CD4-positive, CD25-positive, alpha-beta regulatory T cell (primary cell): ENCODE measurements around the gene PINK1. TPM values are rescaled to one million over a fixed set of nuclear protein-coding genes. Genes with fewer than 3 reads are reported as not detected.

Source experiments
- ATAC-seq, 2 donors: fragments of 150-1000 bp; cut with Tn5 transposase; one replicate each; pipeline ENCODE4 v1.10.0; 2021; ENCODE audit warnings: low read depth in 2 of 2, moderate number of reproducible peaks in 2 of 2, moderate library complexity in 1 of 2
- DNase-seq, 3 donors: peaks; one replicate each; pipeline versions ENCODE4 v3.0.0 to v3.0.0-alpha.2; 2012 to 2022; ENCODE audit warnings: mixed read lengths in 1 of 3
- H3K27ac ChIP-seq: one replicate; pipeline ENCODE4 v1.7.0; 2013; ENCODE audit warnings: mild to moderate bottlenecking, low read length; ENCODE audit not compliant: insufficient read depth, poor library complexity, severe bottlenecking
- H3K27me3 ChIP-seq: one replicate; pipeline ENCODE4 v1.7.0; 2013; ENCODE audit warnings: low read length; ENCODE audit not compliant: control insufficient read depth, insufficient read depth
- H3K36me3 ChIP-seq: one replicate; pipeline ENCODE4 v1.7.0; 2013; ENCODE audit warnings: mild to moderate bottlenecking, low read length, moderate library complexity; ENCODE audit not compliant: control insufficient read depth, insufficient read depth
- H3K4me1 ChIP-seq: 2 replicates; pipeline ENCODE4 v1.7.0; 2013; ENCODE audit warnings: mild to moderate bottlenecking, low read length; ENCODE audit not compliant: insufficient read depth, control insufficient read depth, poor library complexity, severe bottlenecking
- H3K4me3 ChIP-seq: one replicate; pipeline ENCODE4 v1.7.0; 2013; ENCODE audit warnings: low read depth, mild to moderate bottlenecking, low read length, moderate library complexity
- H3K9me3 ChIP-seq, 2 experiments: 1 replicate in 1 of 2; 2 replicates in 1 of 2; pipeline ENCODE4 v1.7.0; 2013; ENCODE audit warnings: low read length in 2 of 2, mild to moderate bottlenecking in 1 of 2, moderate library complexity in 1 of 2; ENCODE audit not compliant: control insufficient read depth in 2 of 2
- H3K27ac Mint-ChIP-seq, 3 donors: one replicate each; pipeline ENCODE4 v1.8.0; 2020 to 2022; ENCODE audit warnings: mild to moderate bottlenecking in 3 of 3, mixed read lengths in 3 of 3, moderate library complexity in 2 of 3
- H3K27me3 Mint-ChIP-seq: one replicate; pipeline ENCODE4 v1.8.0; 2022; ENCODE audit warnings: mild to moderate bottlenecking, mixed read lengths
- H3K36me3 Mint-ChIP-seq: one replicate; pipeline ENCODE4 v1.8.0; 2020; ENCODE audit warnings: mixed read lengths
- H3K4me1 Mint-ChIP-seq, 4 donors: one replicate each; pipeline ENCODE4 v1.8.0; 2020 to 2022; ENCODE audit warnings: mixed read lengths in 4 of 4, mild to moderate bottlenecking in 1 of 4
- H3K4me3 Mint-ChIP-seq, 4 donors: one replicate each; pipeline ENCODE4 v1.8.0; 2020 to 2022; ENCODE audit warnings: mild to moderate bottlenecking in 4 of 4, mixed read lengths in 4 of 4, moderate library complexity in 3 of 4
- H3K9me3 Mint-ChIP-seq, 7 donors: one replicate each; pipeline ENCODE4 v1.8.0; 2020 to 2022; ENCODE audit warnings: mixed read lengths in 7 of 7, mild to moderate bottlenecking in 3 of 7, moderate library complexity in 2 of 7
- polyA plus RNA-seq, 4 donors: library from polyadenylated mRNA; unstranded; fragments of 300-500 nt; fragmentation: Illumina TruSeq; gene quantifications; one replicate each; pipeline ENCODE4 v1.2.3, GENCODE V29; 2021
- total RNA-seq: library from RNA; stranded (reverse); gene quantifications from one replicate; pipeline ENCODE4 v1.2.3, GENCODE V29; 2022

Gene PINK1
- total and polyA plus RNA-seq, 5 donors from 2014 or later = 15.4 to 23.0 (median 19.2) TPM

GRCh38 chr1:20648946-20649345 lies 15.7 kb downstream of the PINK1 start:
- no peaks in the 10 kb centered on the region for H3K27me3 ChIP-seq

GRCh38 chr1:20652300-20652699 lies 19.0 kb downstream of the PINK1 start:
- Mint-ChIP-seq H3K27me3 (no peaks in the 10 kb centered on the region), H3K4me3 (no peak overlapping the region), H3K4me1 (peaks cover 0 to 8% (median 6%) of the 10 kb centered on the region in 4 donors), H3K27ac (no peak overlapping the region), H3K9me3 (no peaks in the 10 kb centered on the region), H3K36me3 (peaks cover 47% of the 10 kb centered on the region)
- Histone ChIP-seq H3K27me3 (no peaks in the 10 kb centered on the region), H3K27ac (no peak overlapping the region), H3K4me1 (no peaks in the 10 kb centered on the region), H3K36me3 (peaks cover 87% of the 10 kb centered on the region), H3K4me3 (no peak overlapping the region), H3K9me3 (no peaks in the 10 kb centered on the region)
- ATAC-seq (no peak), DNase-seq (no peak)

More at GRCh38 chr1:20648946-20649345, 15.7 kb downstream of the PINK1 start:
- Mint-ChIP-seq H3K27me3 (no peaks in the 10 kb centered on the region), H3K4me1 (peaks cover 0 to 2% (median 0%) of the 10 kb centered on the region in 4 donors), H3K36me3 (peaks cover 37% of the 10 kb centered on the region), H3K4me3 (no peak overlapping the region), H3K27ac (peak overlapping the region in 1 of 3 donors; percentile 9), H3K9me3 (no peaks in the 10 kb centered on the region)
- Histone ChIP-seq H3K27ac (no peak overlapping the region), H3K9me3 (no peaks in the 10 kb centered on the region), H3K36me3 (peaks cover 65% of the 10 kb centered on the region), H3K4me1 (no peaks in the 10 kb centered on the region), H3K4me3 (no peak overlapping the region)
- DNase-seq = no peak
- ATAC-seq = no peak

GRCh38 chr1:20654104-20654690 lies 20.9 kb downstream of the PINK1 start:
- H3K27ac Mint-ChIP-seq = no peak overlapping the region
- no peaks in the 10 kb centered on the region for H3K27me3 ChIP-seq
- H3K36me3 Mint-ChIP-seq = peaks cover 45% of the 10 kb centered on the region
- peaks cover 14% of the 10 kb centered on the region for H3K4me1 ChIP-seq
- no peaks in the 10 kb centered on the region for H3K27me3 Mint-ChIP-seq
- ATAC-seq = no peak
- H3K4me3 ChIP-seq = no peak overlapping the region
- no peaks in the 10 kb centered on the region for H3K9me3 Mint-ChIP-seq
- H3K36me3 ChIP-seq = peaks cover 85% of the 10 kb centered on the region
- H3K4me3 Mint-ChIP-seq = no peak overlapping the region
- peaks cover 8 to 25% (median 12%) of the 10 kb centered on the region in 4 donors for H3K4me1 Mint-ChIP-seq
- no peak overlapping the region for H3K27ac ChIP-seq
- no peaks in the 10 kb centered on the region for H3K9me3 ChIP-seq
- no peak for DNase-seq

GRCh38 chr1:20657024-20657423 lies 23.8 kb downstream of the PINK1 start:
- peak overlapping the region in 1 of 4 donors; percentile 69 for H3K4me3 Mint-ChIP-seq
- peak overlapping the region; percentile 42 to 99 (median 63) for H3K27ac Mint-ChIP-seq
- no peaks in the 10 kb centered on the region for H3K9me3 Mint-ChIP-seq
- no peak for ATAC-seq
- Histone ChIP-seq H3K36me3 (peaks cover 61% of the 10 kb centered on the region), H3K4me1 (peaks cover 33% of the 10 kb centered on the region), H3K27me3 (no peaks in the 10 kb centered on the region), H3K27ac (no peak overlapping the region), H3K9me3 (no peaks in the 10 kb centered on the region), H3K4me3 (no peak overlapping the region)
- H3K36me3 Mint-ChIP-seq = peaks cover 40% of the 10 kb centered on the region
- DNase-seq = no peak
- no peaks in the 10 kb centered on the region for H3K27me3 Mint-ChIP-seq
- peaks cover 28 to 49% (median 33%) of the 10 kb centered on the region in 4 donors for H3K4me1 Mint-ChIP-seq

- peaks cover 28 to 57% (median 36%) of the 10 kb centered on the region in 4 donors for H3K4me1 Mint-ChIP-seq
- H3K9me3 Mint-ChIP-seq = no peaks in the 10 kb centered on the region
- H3K4me3 Mint-ChIP-seq = peak overlapping the region; percentile 49 to 100 (median 76)
- Histone ChIP-seq H3K27me3 (no peaks in the 10 kb centered on the region), H3K27ac (peak overlapping the region; percentile 55), H3K36me3 (peaks cover 48% of the 10 kb centered on the region), H3K4me1 (peaks cover 38% of the 10 kb centered on the region), H3K4me3 (no peak overlapping the region), H3K9me3 (no peaks in the 10 kb centered on the region)
- peaks cover 35% of the 10 kb centered on the region for H3K36me3 Mint-ChIP-seq
- H3K27ac Mint-ChIP-seq = peak overlapping the region in 2 of 3 donors; percentile 74 to 99
- H3K27me3 Mint-ChIP-seq = no peaks in the 10 kb centered on the region
- peak in 2 of 3 donors; percentile 30 to 40 for DNase-seq
- ATAC-seq = no peak
Measured at GRCh38 chr1:20658166-20658915, 25.1 kb downstream of the PINK1 start.

GRCh38 chr1:20660363-20660762 lies 27.1 kb downstream of the PINK1 start:
- H3K4me1 Mint-ChIP-seq = peaks cover 28 to 57% (median 36%) of the 10 kb centered on the region in 4 donors
- H3K9me3 Mint-ChIP-seq = no peaks in the 10 kb centered on the region
- ATAC-seq (no peak), DNase-seq (no peak)
- H3K27ac Mint-ChIP-seq = peak overlapping the region; percentile 99
- no peaks in the 10 kb centered on the region for H3K27me3 Mint-ChIP-seq
- H3K4me3 ChIP-seq = peak overlapping the region; percentile 91
- H3K4me3 Mint-ChIP-seq = peak overlapping the region; percentile 98 to 100 (median 99)
- peaks cover 25% of the 10 kb centered on the region for H3K36me3 Mint-ChIP-seq
- peaks cover 38% of the 10 kb centered on the region for H3K4me1 ChIP-seq
- peak overlapping the region; percentile 79 for H3K27ac ChIP-seq
- H3K9me3 ChIP-seq = no peaks in the 10 kb centered on the region
- peaks cover 30% of the 10 kb centered on the region for H3K36me3 ChIP-seq
- no peaks in the 10 kb centered on the region for H3K27me3 ChIP-seq

GRCh38 chr1:20660847-20661206 lies 27.6 kb downstream of the PINK1 start:
- H3K9me3 Mint-ChIP-seq = no peaks in the 10 kb centered on the region
- peaks cover 28 to 55% (median 36%) of the 10 kb centered on the region in 4 donors for H3K4me1 Mint-ChIP-seq
- Histone ChIP-seq H3K27me3 (no peaks in the 10 kb centered on the region), H3K4me1 (peaks cover 38% of the 10 kb centered on the region), H3K36me3 (peaks cover 25% of the 10 kb centered on the region), H3K27ac (peak overlapping the region; percentile 79), H3K4me3 (peak overlapping the region; percentile 91), H3K9me3 (no peaks in the 10 kb centered on the region)
- DNase-seq (peak in 1 of 3 donors; percentile 33), ATAC-seq (no peak)
- peak overlapping the region; percentile 99 for H3K27ac Mint-ChIP-seq
- no peaks in the 10 kb centered on the region for H3K27me3 Mint-ChIP-seq
- H3K4me3 Mint-ChIP-seq = peak overlapping the region; percentile 98 to 100 (median 99)
- H3K36me3 Mint-ChIP-seq = peaks cover 21% of the 10 kb centered on the region
